Measurements from ENCODE around the gene LSM12. TPM values are rescaled to one million over a fixed set of nuclear protein-coding genes. Genes with fewer than 3 reads are reported as not detected.

The LSM12 gene
- polyA plus RNA-seq, 3 donors, result 24.7 to 65.8 (median 64.4) TPM

DNA sequence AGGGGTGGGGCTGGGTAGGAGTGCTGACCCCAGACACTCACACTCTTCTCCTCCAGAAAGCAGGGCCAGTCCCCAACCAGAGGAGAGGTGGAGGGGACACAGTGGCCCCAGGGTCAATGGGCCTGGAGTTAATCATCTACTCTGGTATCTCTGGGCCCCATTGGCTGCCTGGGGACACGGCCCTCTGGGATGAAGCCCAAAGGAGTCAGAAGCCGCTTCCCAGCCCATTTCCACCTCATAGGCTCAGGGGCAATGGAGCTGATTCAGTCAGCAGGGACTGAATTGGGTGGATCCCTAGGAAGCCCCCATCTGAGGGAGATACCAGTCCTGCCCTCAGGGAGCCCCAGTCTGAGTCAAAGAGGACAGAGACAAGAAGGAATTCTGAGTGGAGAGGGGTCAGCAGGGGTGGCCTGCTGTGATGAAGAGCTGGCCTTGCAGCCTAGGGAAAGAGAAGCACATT is 65.0 kb downstream of the LSM12 start:
- H3K4me1 Mint-ChIP-seq, result peaks cover 26% of the 10 kb centered on the region
- Histone ChIP-seq H3K36me3 (replicated peaks in 1 of 2; ENCODE audit: control insufficient read depth in 1 of 2, insufficient read depth in 2 of 2, low read length in 2 of 2) (no peaks in the 10 kb centered on the region), H4K20me1 (ENCODE audit: insufficient read depth, low read length) (peaks cover 7% of the 10 kb centered on the region), H2AFZ (ENCODE audit: insufficient read depth, low read depth, low read length, poor library complexity, severe bottlenecking) (no peak overlapping the region), H3K27me3 (ENCODE audit: control insufficient read depth in 2 of 2, insufficient read depth in 2 of 2, low read length in 2 of 2) (peaks cover 30 to 50% of the 10 kb centered on the region in 2 donors), H3K4me2 (replicated peaks; ENCODE audit: extremely low read depth, low read length, poor library complexity, severe bottlenecking) (no peak overlapping the region), H3K4me3 (replicated peaks in 1 of 3; ENCODE audit: low read depth in 2 of 3, low read length in 3 of 3) (no peak overlapping the region), H3K27ac (ENCODE audit: low read depth in 1 of 2, low read length in 2 of 2) (no peak overlapping the region), H3K4me1 (ENCODE audit: control insufficient read depth in 1 of 2, insufficient read depth in 2 of 2, low read length in 2 of 2) (peaks cover 22 to 24% of the 10 kb centered on the region in 2 donors), H3K9me3 (replicated peaks in 1 of 2; ENCODE audit: control insufficient read depth in 1 of 2, insufficient read depth in 1 of 2, low read length in 2 of 2) (peaks cover 0 to 7% of the 10 kb centered on the region in 2 donors), H3K9ac (ENCODE audit: insufficient read depth, low read length, poor library complexity, severe bottlenecking) (no peak overlapping the region), H3K79me2 (ENCODE audit: insufficient read depth, low read length) (no peaks in the 10 kb centered on the region)
- H3K36me3 Mint-ChIP-seq, result no peaks in the 10 kb centered on the region
- DNase-seq, result no peak
- H3K9me3 Mint-ChIP-seq, result peaks cover 0 to 17% (median 5%) of the 10 kb centered on the region in 7 donors
- TF ChIP-seq, protein P1, sequence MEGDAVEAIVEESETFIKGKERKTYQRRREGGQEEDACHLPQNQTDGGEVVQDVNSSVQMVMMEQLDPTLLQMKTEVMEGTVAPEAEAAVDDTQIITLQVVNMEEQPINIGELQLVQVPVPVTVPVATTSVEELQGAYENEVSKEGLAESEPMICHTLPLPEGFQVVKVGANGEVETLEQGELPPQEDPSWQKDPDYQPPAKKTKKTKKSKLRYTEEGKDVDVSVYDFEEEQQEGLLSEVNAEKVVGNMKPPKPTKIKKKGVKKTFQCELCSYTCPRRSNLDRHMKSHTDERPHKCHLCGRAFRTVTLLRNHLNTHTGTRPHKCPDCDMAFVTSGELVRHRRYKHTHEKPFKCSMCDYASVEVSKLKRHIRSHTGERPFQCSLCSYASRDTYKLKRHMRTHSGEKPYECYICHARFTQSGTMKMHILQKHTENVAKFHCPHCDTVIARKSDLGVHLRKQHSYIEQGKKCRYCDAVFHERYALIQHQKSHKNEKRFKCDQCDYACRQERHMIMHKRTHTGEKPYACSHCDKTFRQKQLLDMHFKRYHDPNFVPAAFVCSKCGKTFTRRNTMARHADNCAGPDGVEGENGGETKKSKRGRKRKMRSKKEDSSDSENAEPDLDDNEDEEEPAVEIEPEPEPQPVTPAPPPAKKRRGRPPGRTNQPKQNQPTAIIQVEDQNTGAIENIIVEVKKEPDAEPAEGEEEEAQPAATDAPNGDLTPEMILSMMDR (IDR thresholded peaks at IDR 0.05), result no peak
- intact Hi-C loops (cut with micrococcal nuclease), result no loop called here
- 90% methylated on average over 2 of the region's 2 CpGs for WGBS (ENCODE audit: insufficient coverage)
- H3K27me3 Mint-ChIP-seq (ENCODE audit: low read depth in 3 of 3), result peaks cover 56 to 63% (median 58%) of the 10 kb centered on the region in 3 donors
- no peak overlapping the region for H3K4me3 Mint-ChIP-seq
- peak overlapping the region in 1 of 7 donors; percentile 43 for H3K27ac Mint-ChIP-seq

GRCh38 chr17:44000871-44001460 is 65.5 kb downstream of the LSM12 start:
- no peak overlapping the region for H2AFZ ChIP-seq (ENCODE audit: insufficient read depth, low read depth, low read length, poor library complexity, severe bottlenecking)
- no peak overlapping the region for H3K4me2 ChIP-seq (replicated peaks; ENCODE audit: extremely low read depth, low read length, poor library complexity, severe bottlenecking)
- no peak overlapping the region for H3K4me3 ChIP-seq (replicated peaks in 1 of 3; ENCODE audit: low read depth in 2 of 3, low read length in 3 of 3)
- WGBS (ENCODE audit: insufficient coverage), result 88% methylated on average over 4 of the region's 6 CpGs
- H3K27me3 ChIP-seq (ENCODE audit: control insufficient read depth in 2 of 2, insufficient read depth in 2 of 2, low read length in 2 of 2), result peaks cover 30 to 52% of the 10 kb centered on the region in 2 donors
- no peak overlapping the region for H3K27ac ChIP-seq (ENCODE audit: low read depth in 1 of 2, low read length in 2 of 2)
- no peaks in the 10 kb centered on the region for H3K79me2 ChIP-seq (ENCODE audit: insufficient read depth, low read length)
- H3K27ac Mint-ChIP-seq, result peak overlapping the region in 1 of 7 donors; percentile 36
- TF ChIP-seq, protein P1 (IDR thresholded peaks at IDR 0.05), result no peak
- H3K27me3 Mint-ChIP-seq (ENCODE audit: low read depth in 3 of 3), result peaks cover 54 to 58% (median 58%) of the 10 kb centered on the region in 3 donors
- H3K9me3 Mint-ChIP-seq, result peaks cover 0 to 14% (median 5%) of the 10 kb centered on the region in 7 donors
- peaks cover 17 to 19% of the 10 kb centered on the region in 2 donors for H3K4me1 ChIP-seq (ENCODE audit: control insufficient read depth in 1 of 2, insufficient read depth in 2 of 2, low read length in 2 of 2)
- no peak overlapping the region for H3K4me3 Mint-ChIP-seq
- H3K9ac ChIP-seq (ENCODE audit: insufficient read depth, low read length, poor library complexity, severe bottlenecking), result no peak overlapping the region
- H3K36me3 ChIP-seq (replicated peaks in 1 of 2; ENCODE audit: control insufficient read depth in 1 of 2, insufficient read depth in 2 of 2, low read length in 2 of 2), result no peaks in the 10 kb centered on the region
- H3K9me3 ChIP-seq (replicated peaks in 1 of 2; ENCODE audit: control insufficient read depth in 1 of 2, insufficient read depth in 1 of 2, low read length in 2 of 2), result peaks cover 0 to 7% of the 10 kb centered on the region in 2 donors
- intact Hi-C loops (cut with micrococcal nuclease), result no loop called here
- peaks cover 7% of the 10 kb centered on the region for H4K20me1 ChIP-seq (ENCODE audit: insufficient read depth, low read length)
- no peaks in the 10 kb centered on the region for H3K36me3 Mint-ChIP-seq
- DNase-seq, result no peak
- H3K4me1 Mint-ChIP-seq, result peaks cover 20% of the 10 kb centered on the region
